Stimulated activated CD8-positive, alpha-beta memory T cell treated with anti-CD3 and anti-CD28 coated beads, Interleukin-15, amount 100 ng/mL, for 48 hours (primary cell): ENCODE results near the gene PPM1H.
"Not testable (repeated sequence)": the region's sequence is repeated elsewhere in the genome, so short reads cannot be mapped to it uniquely, and the experiment has no call there.

Experiments used
- DNase-seq, 2 donors: peaks; one replicate each; pipeline ENCODE4 v3.0.0-alpha.2; 2020; ENCODE audit warnings: low read depth in 2 of 2

Gene PPM1H

DNA sequence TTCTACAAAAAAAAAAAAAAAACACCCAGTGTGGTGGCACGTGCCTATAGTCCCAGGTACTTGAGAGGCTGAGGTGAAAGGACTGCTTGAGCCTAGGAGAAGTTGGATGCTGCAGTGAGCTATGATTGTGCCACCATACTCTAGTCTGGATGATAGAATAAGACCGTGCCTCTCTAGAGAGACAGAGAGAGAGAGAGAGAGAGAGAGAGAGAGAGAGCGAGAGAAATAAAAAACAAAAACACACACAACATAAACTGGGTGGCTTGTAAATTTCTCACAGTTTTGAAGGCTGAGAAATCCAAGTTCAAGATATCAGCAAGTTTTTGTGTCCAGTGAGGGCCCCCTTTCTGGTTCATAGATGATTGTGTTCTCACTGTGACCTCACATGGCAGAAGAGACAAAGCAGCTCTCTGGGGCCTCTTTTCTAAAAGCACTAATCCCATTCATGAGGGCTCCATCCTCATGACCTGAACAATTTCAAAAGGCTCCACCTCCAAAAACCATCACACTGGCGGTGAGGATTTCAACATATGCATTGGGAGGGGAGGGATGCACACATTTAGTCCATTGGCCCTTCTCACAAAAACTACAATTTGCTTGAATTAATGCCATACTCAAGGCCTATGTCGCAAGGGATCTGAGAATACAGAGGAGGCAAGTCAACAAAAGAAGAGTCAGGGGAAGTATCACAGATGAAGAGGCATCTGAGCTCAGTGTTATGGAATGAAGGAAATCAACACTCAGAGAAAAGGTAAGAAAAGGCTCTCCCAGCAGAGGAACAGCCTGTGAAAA lies 94.9 kb downstream of the PPM1H start:
- DNase-seq, result no peak

DNA sequence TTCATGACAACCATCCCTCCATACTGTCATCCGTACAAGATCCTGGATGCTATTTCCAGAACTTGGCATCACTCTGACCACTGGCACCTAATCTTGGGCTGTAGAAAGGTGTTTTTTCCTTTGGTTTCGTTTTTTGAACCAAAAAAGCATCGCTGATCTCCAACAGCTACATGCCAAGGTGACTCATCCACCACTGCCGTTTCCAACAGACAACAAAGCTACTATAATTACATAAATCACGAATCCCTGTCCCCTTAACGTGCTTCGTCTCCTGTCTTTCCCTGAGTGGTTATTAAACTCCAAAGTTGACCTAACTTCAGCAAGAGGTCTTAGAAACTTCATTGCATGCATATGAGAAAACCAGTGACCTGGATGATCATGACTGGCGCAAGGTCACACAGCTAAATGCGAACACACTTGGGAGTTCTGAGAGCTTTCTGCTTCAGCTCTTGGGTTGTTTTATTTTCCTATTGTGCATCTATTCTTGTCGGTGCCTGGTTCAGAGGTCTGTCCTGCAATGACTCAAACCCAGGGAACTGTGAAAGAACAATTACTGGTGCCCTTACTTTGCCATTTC lies 99.9 kb downstream of the PPM1H start:
- DNase-seq, result no peak

GRCh38 chr12:62834406-62834805 lies 100.5 kb downstream of the PPM1H start:
- no peak for DNase-seq

- no peak for DNase-seq
These were observed 101.3 kb downstream of the PPM1H start for GRCh38 chr12:62833634-62834033.

DNA sequence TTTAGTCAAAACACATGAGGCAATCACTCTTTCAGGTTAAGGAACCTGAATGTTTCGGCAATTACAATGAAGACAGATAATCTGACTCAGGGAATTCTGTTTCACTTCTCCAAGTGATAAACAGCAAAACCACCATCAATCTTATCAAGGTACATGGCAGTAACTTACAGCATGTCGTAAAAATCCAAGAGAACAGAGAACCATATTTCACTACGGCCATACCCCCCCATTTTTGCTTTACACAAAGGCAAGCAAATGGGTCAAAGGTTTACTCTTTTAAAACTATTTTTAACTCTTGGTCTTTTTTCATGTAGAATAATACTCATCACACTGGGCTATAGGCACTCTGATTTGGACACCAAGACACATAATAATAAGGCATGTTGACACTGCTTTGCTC lies 102.4 kb downstream of the PPM1H start:
- no peak for DNase-seq

- no peak for DNase-seq
These were observed 102.9 kb downstream of the PPM1H start for GRCh38 chr12:62832027-62832426.

- no peak for DNase-seq
These were observed 107.1 kb downstream of the PPM1H start for GRCh38 chr12:62827855-62828254.

- DNase-seq, result no peak
These were observed 107.9 kb downstream of the PPM1H start for GRCh38 chr12:62827042-62827441.

DNA sequence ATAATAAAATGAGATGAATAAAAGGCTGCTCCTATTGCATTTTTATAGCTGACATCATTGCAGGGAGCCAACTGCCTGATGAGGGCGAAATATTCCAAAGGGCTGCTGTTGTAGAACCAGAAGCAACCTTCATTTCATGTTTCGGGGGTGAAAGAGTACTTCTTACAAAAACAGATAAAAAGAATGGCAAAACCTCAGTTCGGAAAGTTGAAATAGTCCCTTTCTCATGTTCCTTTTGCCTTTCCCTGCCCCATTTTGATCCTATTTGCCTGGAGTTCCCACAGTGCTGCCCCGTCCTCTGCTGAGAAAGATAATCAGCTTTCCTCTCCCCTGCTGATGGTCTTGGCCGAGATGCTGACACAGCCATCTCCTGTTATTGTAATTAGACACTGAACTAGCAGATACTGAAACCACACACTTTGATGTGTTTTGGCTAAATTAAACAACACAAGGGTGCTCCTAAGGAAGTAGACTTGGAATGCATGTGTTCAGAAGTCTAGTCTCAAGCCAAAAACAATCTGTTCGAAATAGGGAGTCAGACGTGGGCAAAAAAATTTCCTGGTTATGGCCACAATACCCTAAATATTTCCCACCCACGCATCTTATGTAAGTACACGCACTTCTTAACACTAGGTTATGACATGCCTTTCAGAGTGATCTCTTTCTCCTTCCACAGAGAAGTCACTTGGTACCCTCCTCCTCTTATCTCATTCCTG lies 117.2 kb downstream of the PPM1H start:
- DNase-seq, result no peak

GRCh38 chr12:62814243-62814642 lies 120.7 kb downstream of the PPM1H start:
- DNase-seq, result no peak

- peak in 1 of 2 donors; percentile 2 for DNase-seq
These were observed 121.7 kb downstream of the PPM1H start for GRCh38 chr12:62813031-62813829.

- not testable (repeated sequence) for DNase-seq
These were observed 123.5 kb downstream of the PPM1H start for GRCh38 chr12:62811481-62811880.

GRCh38 chr12:62808166-62808879 lies 126.6 kb downstream of the PPM1H start:
- DNase-seq, result peak in 1 of 2 donors; percentile 8

DNA sequence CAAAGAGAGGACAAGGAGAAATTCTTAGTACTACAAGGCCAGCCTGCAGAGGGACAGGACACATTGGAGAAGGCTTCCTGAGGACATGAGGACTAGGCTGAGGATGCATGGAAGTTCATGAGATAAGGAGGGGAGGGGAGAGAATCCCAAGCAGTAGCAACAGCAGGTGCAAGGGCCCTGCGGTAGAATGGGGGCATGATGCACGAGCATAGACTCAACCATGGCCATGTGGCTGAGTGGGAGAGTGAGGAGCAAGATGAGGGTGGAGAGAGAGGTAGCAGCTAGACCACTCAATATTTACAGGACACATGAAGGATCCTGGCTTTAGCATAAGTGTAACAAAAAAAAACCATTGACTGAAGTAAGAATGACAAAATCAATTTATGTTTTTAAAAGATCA lies 128.1 kb downstream of the PPM1H start:
- DNase-seq, result no peak

- no peak for DNase-seq
These were observed 128.6 kb downstream of the PPM1H start for GRCh38 chr12:62806244-62806836.

GRCh38 chr12:62805517-62805916 lies 129.4 kb downstream of the PPM1H start:
- no peak for DNase-seq

DNA sequence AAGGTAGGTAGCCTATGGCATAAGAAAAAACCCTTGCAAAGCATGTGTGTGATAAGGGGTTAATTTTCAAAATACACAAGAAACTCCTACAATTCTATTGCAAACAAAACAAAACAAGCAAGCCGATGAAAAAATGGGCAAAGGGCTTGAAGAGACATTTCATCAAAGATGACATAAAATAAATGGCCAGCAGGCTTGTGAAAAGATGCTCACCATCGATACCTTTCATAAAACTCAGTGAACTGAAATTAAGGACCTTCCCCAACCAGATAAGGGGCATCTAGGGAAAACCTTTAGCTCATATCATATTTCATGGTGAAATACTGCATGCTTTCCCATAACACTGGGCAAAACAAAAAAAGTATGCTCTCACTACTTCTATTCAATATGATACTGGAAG lies 131.2 kb downstream of the PPM1H start:
- no peak for DNase-seq

DNA sequence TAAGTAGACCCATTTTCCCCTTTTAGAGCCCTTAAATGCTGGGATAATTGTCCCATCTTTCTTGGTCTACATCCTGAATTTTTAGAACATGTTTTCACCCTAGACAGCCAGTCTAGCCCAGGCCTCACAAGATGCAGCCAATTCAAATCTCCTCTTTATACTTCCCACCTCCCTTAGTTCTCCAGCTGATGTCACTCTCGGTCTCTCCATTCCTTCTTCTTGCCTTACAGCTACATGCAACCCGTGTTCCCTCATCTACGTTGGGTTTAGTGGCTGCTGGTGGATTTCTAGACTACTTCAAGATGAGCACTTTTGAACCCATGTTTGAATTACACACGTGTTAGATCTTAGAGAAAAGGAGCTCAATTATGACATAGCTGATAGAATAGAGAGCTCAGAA lies 132.0 kb downstream of the PPM1H start:
- no peak for DNase-seq

GRCh38 chr12:62802321-62802720 lies 132.6 kb downstream of the PPM1H start:
- DNase-seq, result no peak

- no peak for DNase-seq
These were observed 133.2 kb downstream of the PPM1H start for GRCh38 chr12:62801796-62802195.
